ENCODE data around the gene MMP17.
"Not testable (repeated sequence)": the region's sequence is repeated elsewhere in the genome, so short reads cannot be mapped to it uniquely, and the experiment has no call there.

The MMP17 gene

DNA sequence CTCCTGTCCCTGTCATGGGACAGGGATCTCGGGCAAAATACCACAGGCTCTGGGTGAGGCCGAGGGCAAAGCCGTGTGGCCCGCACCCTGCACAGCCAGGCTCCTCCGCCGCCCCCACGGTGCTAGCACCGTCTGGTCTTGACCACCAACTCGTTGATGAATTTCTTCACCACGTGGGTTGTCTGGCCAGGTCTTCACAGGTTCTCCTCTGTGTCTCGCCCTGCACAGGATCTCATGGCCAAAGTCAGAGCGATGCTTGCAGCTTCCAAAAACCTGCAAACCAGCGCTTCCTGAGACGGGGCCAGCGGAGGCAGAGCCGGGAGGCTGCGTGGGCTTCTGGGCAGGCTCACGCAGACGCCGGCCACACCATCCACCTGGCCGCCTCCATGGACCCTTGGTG is 29.0 kb upstream of the MMP17 start:
- no peak overlapping the region for H3K4me3 ChIP-seq (ENCODE audit: low read length)
- DNase-seq (ENCODE audit: low read depth, low spot score): no peak

DNA sequence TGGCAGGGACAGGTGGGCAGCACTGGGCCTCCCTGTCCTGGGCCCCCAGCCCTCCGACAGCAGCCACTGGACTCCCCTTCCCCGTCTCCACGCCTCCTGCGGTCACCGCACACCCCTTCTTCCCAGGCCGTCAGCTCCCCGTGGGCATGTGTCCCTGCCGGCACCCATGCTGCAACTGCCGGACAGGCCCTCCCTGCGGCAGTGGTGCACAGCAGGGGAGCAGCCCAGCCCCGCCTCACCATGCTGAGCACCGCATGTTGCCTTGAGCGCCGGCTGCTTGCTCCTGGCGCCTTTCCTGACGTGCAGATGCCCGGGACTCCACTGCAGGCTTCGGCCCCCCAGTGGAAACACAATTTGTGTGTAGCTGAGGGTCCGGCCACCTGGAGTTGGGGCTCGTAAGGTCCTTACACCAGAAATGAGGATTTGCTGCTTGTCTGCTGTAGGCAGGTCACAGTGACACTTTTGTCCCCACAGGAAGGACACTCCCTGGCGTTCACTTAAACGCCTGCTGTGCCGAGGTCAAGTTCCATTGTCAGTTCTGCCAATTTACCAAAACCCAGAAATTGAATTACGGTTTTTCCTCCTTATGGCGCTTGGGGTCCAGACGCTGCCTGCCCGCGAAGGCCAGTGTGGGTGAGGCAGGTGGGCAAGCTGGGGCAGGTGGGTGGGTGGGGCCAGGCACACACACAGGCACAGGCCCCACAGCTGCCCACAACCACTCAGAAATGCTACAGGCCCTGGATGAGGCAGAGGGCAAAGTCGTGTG is 28.2 kb upstream of the MMP17 start:
- DNase-seq (ENCODE audit: low read depth, low spot score): no peak
- H3K4me3 ChIP-seq (ENCODE audit: low read length): no peak overlapping the region

DNA sequence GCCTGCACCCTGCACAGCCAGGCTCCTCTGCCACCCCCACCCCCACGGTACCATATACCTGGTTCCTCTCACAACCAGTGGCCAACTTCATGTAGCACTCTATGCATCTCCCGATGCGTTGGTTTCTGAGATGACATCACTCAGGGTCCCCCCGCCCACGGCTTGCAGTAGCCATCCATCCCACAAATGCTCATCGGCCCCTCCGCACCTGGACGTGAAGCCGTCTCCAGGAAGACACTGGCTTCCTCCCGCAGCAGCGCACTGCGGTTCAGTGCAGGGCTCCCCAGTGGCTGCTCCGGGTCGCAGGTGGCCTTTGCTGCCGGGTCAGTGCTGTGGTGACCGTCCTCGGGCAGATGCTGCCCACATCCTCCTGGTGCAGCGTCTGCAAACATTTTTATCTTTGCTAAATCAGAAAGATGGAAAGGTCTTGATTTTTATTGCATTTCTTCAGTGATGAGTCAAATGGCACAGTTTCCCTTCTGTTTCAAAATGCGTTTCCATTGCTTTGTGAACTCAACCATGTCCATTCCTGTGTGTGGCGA is 27.5 kb upstream of the MMP17 start:
- DNase-seq (ENCODE audit: low read depth, low spot score): no peak
- no peak overlapping the region for H3K4me3 ChIP-seq (ENCODE audit: low read length)

GRCh38 chr12:131801254-131801866 is 26.8 kb upstream of the MMP17 start:
- no peak for DNase-seq (ENCODE audit: low read depth, low spot score)
- H3K4me3 ChIP-seq (ENCODE audit: low read length): no peak overlapping the region

DNA sequence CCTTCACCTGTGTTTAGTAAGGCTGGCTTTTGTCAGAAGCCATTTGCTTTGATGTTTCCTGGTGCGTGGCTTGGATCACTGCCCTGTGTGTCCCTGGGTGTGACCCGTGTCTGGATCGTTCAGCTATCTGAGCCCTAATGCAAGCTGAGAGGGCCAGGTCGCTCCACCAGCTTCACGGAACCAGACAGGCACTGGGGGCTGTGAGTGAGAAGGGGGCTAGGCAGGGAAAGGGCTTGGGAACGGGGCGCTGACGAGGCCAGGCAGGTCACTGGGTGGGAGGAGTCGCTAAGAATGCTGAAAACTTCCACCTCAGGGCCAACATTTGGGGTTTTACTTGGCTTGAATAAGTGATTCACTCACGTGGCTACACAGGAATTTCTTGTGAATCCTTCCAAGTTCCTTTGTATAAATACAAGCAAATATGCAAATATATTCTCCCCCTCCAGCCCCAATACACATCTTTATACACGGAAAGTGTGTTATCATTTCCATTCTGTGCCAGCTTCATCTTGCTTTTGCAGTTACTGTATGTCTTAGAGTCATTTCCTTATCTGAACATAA is 24.2 kb upstream of the MMP17 start:
- H3K4me3 ChIP-seq (ENCODE audit: low read length): no peak overlapping the region
- no peak for DNase-seq (ENCODE audit: low read depth, low spot score)

GRCh38 chr12:131805421-131805820 is 22.8 kb upstream of the MMP17 start:
- no peak for DNase-seq (ENCODE audit: low read depth, low spot score)

DNA sequence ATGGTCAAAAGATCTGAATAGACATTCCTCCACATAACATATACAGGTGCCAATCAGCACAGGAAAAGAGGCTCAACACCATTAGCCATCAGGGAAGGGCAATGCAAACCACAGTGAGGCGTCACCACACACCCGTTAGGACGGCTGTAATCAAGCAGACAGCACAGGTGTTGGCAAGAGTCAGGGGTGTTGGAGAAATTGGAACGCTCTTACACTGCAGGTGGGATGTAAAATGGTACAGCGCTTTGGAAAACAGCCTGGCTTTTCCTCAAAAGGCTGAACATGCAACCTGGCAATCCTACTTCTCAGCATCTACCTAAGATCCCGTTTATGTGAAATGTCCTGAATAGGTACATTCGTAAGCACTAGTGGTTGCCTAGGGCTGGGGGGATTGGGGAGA is 21.5 kb upstream of the MMP17 start:
- H3K4me3 ChIP-seq (ENCODE audit: low read length): no peak overlapping the region
- DNase-seq (ENCODE audit: low read depth, low spot score): no peak

More at GRCh38 chr12:131805421-131805820, 22.8 kb upstream of the MMP17 start:
- no peak overlapping the region for H3K4me3 ChIP-seq (ENCODE audit: low read length)

DNA sequence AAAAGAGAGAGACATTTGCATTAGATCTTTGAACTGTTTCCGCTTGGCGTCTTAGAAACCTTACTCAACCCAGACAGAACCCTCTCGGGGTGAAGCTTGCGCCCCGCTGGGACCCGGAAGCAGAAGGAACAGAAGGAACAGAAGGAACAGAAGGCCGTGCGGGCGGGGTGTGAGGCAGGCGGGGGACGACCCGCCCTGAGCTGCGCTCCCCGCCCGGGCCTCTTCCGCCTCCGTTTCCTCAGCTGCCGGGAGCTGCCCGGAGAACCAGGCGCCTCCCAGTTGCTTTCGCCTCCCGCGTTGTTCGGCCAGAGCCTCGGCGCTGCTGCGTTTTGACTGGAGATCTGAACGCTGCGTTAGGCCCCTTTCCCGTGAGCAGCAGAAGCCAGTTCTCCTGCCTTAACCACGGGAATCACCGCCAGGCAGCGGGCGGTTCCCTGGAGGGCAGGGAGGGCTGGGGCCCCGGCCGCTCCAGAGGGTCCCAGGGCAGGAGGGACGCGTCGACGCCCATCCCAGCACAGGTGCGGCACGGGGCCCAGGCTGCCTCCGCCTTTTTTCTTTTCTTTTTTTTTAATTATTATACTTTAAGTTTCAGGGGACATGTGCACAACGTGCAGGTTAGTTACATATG is 19.3 kb upstream of the MMP17 start:
- no peak overlapping the region for H3K4me3 ChIP-seq (ENCODE audit: low read length)
- DNase-seq (ENCODE audit: low read depth, low spot score): no peak

GRCh38 chr12:131809476-131810254 is 18.5 kb upstream of the MMP17 start:
- not testable (repeated sequence) for H3K4me3 ChIP-seq (ENCODE audit: low read length); DNase-seq (ENCODE audit: low read depth, low spot score)

DNA sequence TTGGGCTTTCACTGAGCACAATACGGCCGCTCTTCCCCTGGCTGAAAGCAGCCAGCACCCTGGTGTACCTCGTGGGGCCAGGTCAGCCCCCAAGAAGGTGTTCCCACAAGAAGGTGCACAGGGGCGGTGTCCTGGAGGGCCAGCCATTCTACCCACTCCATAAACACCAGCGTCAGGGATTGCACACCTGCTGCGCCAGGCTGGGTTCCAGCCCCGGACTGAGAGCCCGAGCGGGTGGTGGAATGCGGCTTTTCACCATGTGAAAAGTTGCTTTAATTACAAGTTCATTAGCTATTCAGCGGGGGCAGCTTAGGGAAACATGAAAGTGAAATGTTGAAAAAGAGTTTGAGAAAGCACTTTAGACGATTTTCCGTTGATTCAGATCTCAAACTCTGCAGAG is 17.5 kb upstream of the MMP17 start:
- no peak overlapping the region for H3K4me3 ChIP-seq (ENCODE audit: low read length)
- no peak for DNase-seq (ENCODE audit: low read depth, low spot score)

DNA sequence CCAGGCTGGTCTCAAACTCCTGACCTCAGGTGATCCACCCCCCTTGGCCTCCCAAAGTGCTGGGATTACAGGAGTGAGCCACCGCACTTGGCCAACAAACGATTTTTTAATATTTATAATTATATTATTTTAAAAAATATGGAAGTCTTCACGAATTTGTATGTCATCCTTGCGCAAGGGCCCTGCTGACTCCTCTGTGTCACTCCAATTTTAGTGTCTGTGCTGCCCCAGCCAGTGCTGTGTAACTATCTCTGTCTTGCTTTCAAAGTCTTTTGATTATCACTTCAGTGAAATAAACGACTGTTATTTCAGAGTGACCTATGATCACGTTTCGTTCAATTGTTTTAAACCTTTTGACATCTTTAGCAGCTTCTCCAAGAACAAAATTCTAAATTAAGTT is 13.1 kb upstream of the MMP17 start:
- DNase-seq (ENCODE audit: low read depth, low spot score): no peak
- no peak overlapping the region for H3K4me3 ChIP-seq (ENCODE audit: low read length)

DNA sequence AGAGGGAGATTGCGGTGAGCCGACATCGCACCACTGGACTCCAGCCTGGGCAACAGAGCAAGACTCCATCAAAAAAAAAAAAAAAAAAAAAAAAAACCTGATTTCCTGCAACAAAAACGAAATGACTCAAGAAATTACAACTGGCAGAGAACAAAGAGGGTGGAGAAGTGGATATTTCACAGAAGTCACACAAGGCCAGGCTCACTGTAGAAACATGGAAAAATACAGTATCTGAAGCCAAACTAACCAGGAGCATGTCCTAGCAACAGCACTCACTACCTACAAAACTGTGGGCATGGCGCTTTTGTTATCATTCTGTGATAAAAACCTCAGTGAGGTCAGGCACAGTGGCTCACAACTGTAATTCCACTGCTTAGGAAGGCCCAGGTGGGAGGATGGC is 11.7 kb upstream of the MMP17 start:
- DNase-seq (ENCODE audit: low read depth, low spot score): no peak
- no peak overlapping the region for H3K4me3 ChIP-seq (ENCODE audit: low read length)

GRCh38 chr12:131817241-131817640 is 11.0 kb upstream of the MMP17 start:
- no peak for DNase-seq (ENCODE audit: low read depth, low spot score)
- no peak overlapping the region for H3K4me3 ChIP-seq (ENCODE audit: low read length)

GRCh38 chr12:131818821-131819585 is 9.2 kb upstream of the MMP17 start:
- H3K4me3 ChIP-seq (ENCODE audit: low read length): no peak overlapping the region
- no peak for DNase-seq (ENCODE audit: low read depth, low spot score)

DNA sequence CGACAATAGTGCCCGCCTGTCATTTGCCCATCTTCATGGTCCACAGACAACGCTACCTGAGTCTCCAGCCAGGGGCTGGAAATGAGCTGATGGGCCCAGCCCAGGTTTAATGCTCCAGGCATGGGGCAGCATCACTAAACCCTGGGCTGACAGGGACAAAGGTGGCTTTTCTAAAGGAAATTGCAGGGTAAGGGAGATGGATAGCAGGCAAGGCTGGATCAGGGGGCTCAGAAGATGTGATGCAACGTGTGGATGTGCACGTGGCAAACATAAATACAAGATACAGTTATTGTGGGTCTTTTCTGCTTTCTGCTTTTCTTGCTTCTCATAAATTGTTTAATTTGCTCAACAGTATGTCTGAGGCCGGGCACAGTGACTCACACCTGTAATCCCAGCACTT is 3.7 kb upstream of the MMP17 start:
- DNase-seq (ENCODE audit: low read depth, low spot score): no peak
- no peak overlapping the region for H3K4me3 ChIP-seq (ENCODE audit: low read length)

GRCh38 chr12:131825146-131825892 is 2.9 kb upstream of the MMP17 start:
- DNase-seq (ENCODE audit: low read depth, low spot score): no peak
- H3K4me3 ChIP-seq (ENCODE audit: low read length): no peak overlapping the region

DNA sequence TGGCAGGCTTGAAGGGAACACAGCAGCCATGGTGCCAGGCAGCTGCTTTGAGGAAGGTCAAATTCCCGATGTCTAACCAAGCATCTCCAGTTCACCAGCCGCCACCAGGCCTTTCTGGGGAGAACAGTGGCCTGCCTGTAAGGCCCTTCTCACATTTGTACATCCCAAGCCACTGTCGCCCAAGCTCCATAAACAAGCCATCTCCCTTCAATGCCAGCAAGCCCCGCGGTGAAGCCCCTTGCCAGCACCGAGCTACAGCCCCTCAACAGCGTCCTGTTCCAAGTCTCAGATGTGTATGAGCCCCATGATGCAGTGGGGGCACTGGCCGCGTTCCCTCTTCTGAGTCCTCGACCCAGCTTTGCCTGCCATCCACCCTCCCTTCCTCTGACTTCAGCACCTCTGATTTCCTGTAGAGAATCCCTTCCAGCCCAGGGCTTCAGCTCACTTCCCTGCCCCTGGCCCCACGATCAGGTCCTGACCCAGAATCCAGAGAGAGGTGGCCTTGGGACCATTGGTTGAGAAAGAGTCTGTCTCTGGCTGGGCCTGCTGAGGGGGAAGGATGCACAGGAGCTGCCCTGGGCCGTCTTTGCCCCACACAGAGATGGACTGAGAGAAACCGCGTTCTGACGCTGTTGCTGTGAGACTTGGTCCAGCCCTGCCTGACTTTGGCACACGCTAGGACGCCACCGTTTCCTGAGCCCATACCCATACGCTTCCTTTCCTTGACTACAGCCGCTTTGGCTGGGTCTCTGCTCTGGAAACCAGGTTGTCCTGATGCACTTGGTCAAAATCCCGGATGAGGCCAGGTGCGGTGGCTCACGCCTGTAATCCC is 1.9 kb upstream of the MMP17 start:
- DNase-seq (ENCODE audit: low read depth, low spot score): no peak

More for the DNA sequence above, 1.9 kb upstream of the MMP17 start:
- H3K4me3 ChIP-seq (ENCODE audit: low read length): no peak overlapping the region
